ENCODE data around the gene GTF3C5.
A peak's percentile ranks its signal among the peaks of the same experiment; 100 is the strongest.

GTF3C5 gene

GRCh38 chr9:133031496-133031911 is 707 bp downstream of the GTF3C5 start:
- no peak for DNase-seq

- DNase-seq = no peak
Measured at GRCh38 chr9:133032171-133032570, 1.4 kb downstream of the GTF3C5 start.

- DNase-seq = no peak
Measured at GRCh38 chr9:133035669-133036068, 4.9 kb downstream of the GTF3C5 start.

- no peak for DNase-seq
Measured at GRCh38 chr9:133037775-133038515, 7.1 kb downstream of the GTF3C5 start.

- peak; percentile 21 for DNase-seq
Measured at GRCh38 chr9:133040892-133041479, 10.2 kb downstream of the GTF3C5 start.

GRCh38 chr9:133041958-133042357 is 11.2 kb downstream of the GTF3C5 start:
- no peak for DNase-seq

- no peak for DNase-seq
Measured at GRCh38 chr9:133042676-133043075, 11.9 kb downstream of the GTF3C5 start.

- no peak for DNase-seq
Measured at GRCh38 chr9:133043449-133044035, 12.7 kb downstream of the GTF3C5 start.

- DNase-seq = no peak
Measured at GRCh38 chr9:133044125-133044524, 13.3 kb downstream of the GTF3C5 start.

- DNase-seq = no peak
Measured at GRCh38 chr9:133044661-133045060, 13.9 kb downstream of the GTF3C5 start.

GRCh38 chr9:133045132-133045531 is 14.3 kb downstream of the GTF3C5 start:
- no peak for DNase-seq

- no peak for DNase-seq
Measured at GRCh38 chr9:133046196-133046899, 15.6 kb downstream of the GTF3C5 start.

GRCh38 chr9:133046900-133047295 is 16.1 kb downstream of the GTF3C5 start:
- no peak for DNase-seq

GRCh38 chr9:133048595-133048994 is 17.8 kb downstream of the GTF3C5 start:
- DNase-seq = peak; percentile 35

GRCh38 chr9:133049043-133049442 is 18.2 kb downstream of the GTF3C5 start:
- DNase-seq = no peak

GRCh38 chr9:133050142-133050541 is 19.3 kb downstream of the GTF3C5 start:
- no peak for DNase-seq

- DNase-seq = no peak
Measured at GRCh38 chr9:133050781-133051180, 20.0 kb downstream of the GTF3C5 start.

GRCh38 chr9:133051281-133051900 is 20.6 kb downstream of the GTF3C5 start:
- no peak for DNase-seq

- DNase-seq = no peak
Measured at GRCh38 chr9:133051966-133052539, 21.3 kb downstream of the GTF3C5 start.

GRCh38 chr9:133054194-133054890 is 23.5 kb downstream of the GTF3C5 start:
- DNase-seq = no peak

- DNase-seq = no peak
Measured at GRCh38 chr9:133054966-133055365, 24.2 kb downstream of the GTF3C5 start.

GRCh38 chr9:133055788-133056420 is 25.1 kb downstream of the GTF3C5 start:
- no peak for DNase-seq
